Activated naive CD8-positive, alpha-beta T cell (primary cell): ENCODE results near the gene PTN.
"Not testable (repeated sequence)": the region's sequence is repeated elsewhere in the genome, so short reads cannot be mapped to it uniquely, and the experiment has no call there.

Source experiments
- H3K27ac Mint-ChIP-seq: one replicate; pipeline ENCODE4 v1.8.0; 2021; ENCODE audit warnings: mixed read lengths
- H3K27me3 Mint-ChIP-seq: one replicate; pipeline ENCODE4 v1.8.0; 2021; ENCODE audit warnings: mixed read lengths
- H3K36me3 Mint-ChIP-seq: one replicate; pipeline ENCODE4 v1.8.0; 2021; ENCODE audit warnings: mixed read lengths
- H3K4me1 Mint-ChIP-seq: one replicate; pipeline ENCODE4 v1.8.0; 2021; ENCODE audit warnings: low read depth, mixed read lengths
- H3K4me3 Mint-ChIP-seq: one replicate; pipeline ENCODE4 v1.8.0; 2021; ENCODE audit warnings: mild to moderate bottlenecking, mixed read lengths
- H3K9me3 Mint-ChIP-seq: one replicate; pipeline ENCODE4 v1.8.0; 2021; ENCODE audit warnings: low read depth, mixed read lengths

The PTN gene

DNA sequence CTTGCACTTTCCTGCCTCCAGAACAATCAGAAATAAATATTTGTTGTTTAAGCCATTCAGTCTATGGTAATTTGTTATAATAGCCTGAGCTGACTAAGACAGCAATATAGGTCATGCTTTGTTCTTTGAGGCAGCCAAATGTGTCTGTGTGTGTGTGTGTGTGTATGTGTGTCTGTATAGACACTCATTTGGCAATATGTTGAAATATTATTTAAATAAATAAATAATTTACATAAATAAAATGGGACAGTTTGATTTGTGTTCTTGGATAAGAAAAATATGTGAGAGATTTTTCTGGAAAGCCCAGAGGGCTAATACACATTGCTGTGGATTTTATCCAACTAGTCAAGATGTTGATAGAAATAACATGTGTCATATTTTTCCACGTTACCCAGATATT, 140.2 kb downstream of the PTN start:
- no peaks in the 10 kb centered on the region for H3K4me1 Mint-ChIP-seq
- H3K4me3 Mint-ChIP-seq, result no peak overlapping the region
- H3K9me3 Mint-ChIP-seq, result peaks cover 17% of the 10 kb centered on the region
- no peaks in the 10 kb centered on the region for H3K27me3 Mint-ChIP-seq
- no peaks in the 10 kb centered on the region for H3K36me3 Mint-ChIP-seq
- no peak overlapping the region for H3K27ac Mint-ChIP-seq

GRCh38 chr7:137196648-137197047, 146.9 kb downstream of the PTN start:
- no peaks in the 10 kb centered on the region for H3K4me1 Mint-ChIP-seq
- no peak overlapping the region for H3K27ac Mint-ChIP-seq
- H3K4me3 Mint-ChIP-seq, result no peak overlapping the region

GRCh38 chr7:137195996-137196395, 147.5 kb downstream of the PTN start:
- H3K36me3 Mint-ChIP-seq, result no peaks in the 10 kb centered on the region
- H3K4me3 Mint-ChIP-seq, result no peak overlapping the region
- H3K4me1 Mint-ChIP-seq, result no peaks in the 10 kb centered on the region
- peaks cover 4% of the 10 kb centered on the region for H3K9me3 Mint-ChIP-seq
- H3K27ac Mint-ChIP-seq, result no peak overlapping the region
- no peaks in the 10 kb centered on the region for H3K27me3 Mint-ChIP-seq

More at GRCh38 chr7:137196648-137197047, 146.9 kb downstream of the PTN start:
- no peaks in the 10 kb centered on the region for H3K27me3 Mint-ChIP-seq
- no peaks in the 10 kb centered on the region for H3K36me3 Mint-ChIP-seq
- peaks cover 4% of the 10 kb centered on the region for H3K9me3 Mint-ChIP-seq

- not testable (repeated sequence) for H3K4me1 Mint-ChIP-seq, H3K27me3 Mint-ChIP-seq, H3K4me3 Mint-ChIP-seq, H3K27ac Mint-ChIP-seq, H3K9me3 Mint-ChIP-seq, H3K36me3 Mint-ChIP-seq
Measured at GRCh38 chr7:137181619-137182018, 161.9 kb downstream of the PTN start.
